Thymus (tissue), 11 donors: ENCODE measurements around the gene FAM72C. TPM values are rescaled to one million over a fixed set of nuclear protein-coding genes. Genes with fewer than 3 reads are reported as not detected.
"Not testable (repeated sequence)": the region's sequence is repeated elsewhere in the genome, so short reads cannot be mapped to it uniquely, and the experiment has no call there.

Experiments used
- DNase-seq, 9 donors: peaks; one replicate each; pipeline ENCODE4 v3.0.0-alpha.2; 2013; ENCODE audit warnings: low spot score in 9 of 9, low read depth in 6 of 9, missing footprints in 1 of 9
- H3K27ac ChIP-seq, 2 donors: one replicate each; pipeline ENCODE4 v1.5.1; 2013; ENCODE audit warnings: control low read depth in 1 of 2, low read depth in 1 of 2, low read length in 1 of 2, mild to moderate bottlenecking in 1 of 2, moderate library complexity in 1 of 2
- H3K27me3 ChIP-seq, 2 donors: one replicate each; pipeline ENCODE4 v1.5.1; 2013; ENCODE audit warnings: low read length in 1 of 2; ENCODE audit not compliant: control insufficient read depth in 2 of 2, insufficient read depth in 1 of 2
- H3K36me3 ChIP-seq, 2 donors: one replicate each; pipeline ENCODE4 v1.5.1; 2013; ENCODE audit warnings: low read length in 1 of 2, mild to moderate bottlenecking in 1 of 2, moderate library complexity in 1 of 2; ENCODE audit not compliant: control insufficient read depth in 2 of 2, insufficient read depth in 2 of 2
- H3K4me1 ChIP-seq, 2 donors: one replicate each; pipeline ENCODE4 v1.5.1; 2013; ENCODE audit warnings: low read length in 2 of 2; ENCODE audit not compliant: control insufficient read depth in 2 of 2, insufficient read depth in 2 of 2
- H3K4me3 ChIP-seq, 2 donors: one replicate each; pipeline ENCODE4 v1.5.1; 2013; ENCODE audit warnings: low read length in 2 of 2, control low read depth in 1 of 2, mild to moderate bottlenecking in 1 of 2
- H3K9me3 ChIP-seq, 2 donors: one replicate each; pipeline ENCODE4 v1.5.1; 2013; ENCODE audit warnings: low read length in 1 of 2, mild to moderate bottlenecking in 1 of 2; ENCODE audit not compliant: control insufficient read depth in 2 of 2, insufficient read depth in 1 of 2
- WGBS: extraction: QIAGEN DNeasy Blood & Tissue Kit; methylation state at CpG from one replicate; pipeline ENCODE4 v1.1.7; 2013; 5-methylcytosine and 5-hydroxymethylcytosine counted together
- polyA plus RNA-seq: library from polyadenylated mRNA; stranded (reverse); fragments of 200-250 nt; gene quantifications from one replicate; pipeline ENCODE4 v1.2.3, GENCODE V29; 2013
- total RNA-seq: library from RNA; stranded (reverse); fragments of 120-200 nt; gene quantifications from one replicate; pipeline ENCODE4 v1.2.4, GENCODE V29; 2013
- donor health status: healthy.

Gene FAM72C
- total and polyA plus RNA-seq, 2 donors, result 1.9 to 3.8 TPM

DNA sequence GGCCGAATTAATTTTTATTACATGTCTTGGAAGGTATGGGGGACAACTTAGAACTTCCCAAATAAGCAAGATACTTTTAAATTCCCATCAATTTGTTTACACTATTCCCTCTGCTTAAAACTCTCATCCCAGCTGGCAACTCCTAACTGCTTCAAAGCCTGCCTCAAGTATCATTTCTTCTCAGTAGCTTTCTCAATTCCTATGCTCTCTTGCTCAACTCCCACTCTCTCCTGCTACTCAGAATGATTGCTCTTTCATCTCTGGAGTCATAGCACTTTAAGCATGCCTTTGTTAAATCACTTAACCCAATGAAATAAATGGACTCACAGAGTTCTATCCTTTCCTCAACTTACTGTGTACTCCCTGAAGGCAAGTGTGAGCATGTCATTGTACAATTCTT is 18.9 kb downstream of the FAM72C start:
- H3K27ac ChIP-seq, H3K36me3 ChIP-seq, H3K9me3 ChIP-seq, DNase-seq, H3K4me1 ChIP-seq, H3K4me3 ChIP-seq, H3K27me3 ChIP-seq: not testable (repeated sequence)
- WGBS, result no CpG with 5 or more reads among the region's 1 CpG

DNA sequence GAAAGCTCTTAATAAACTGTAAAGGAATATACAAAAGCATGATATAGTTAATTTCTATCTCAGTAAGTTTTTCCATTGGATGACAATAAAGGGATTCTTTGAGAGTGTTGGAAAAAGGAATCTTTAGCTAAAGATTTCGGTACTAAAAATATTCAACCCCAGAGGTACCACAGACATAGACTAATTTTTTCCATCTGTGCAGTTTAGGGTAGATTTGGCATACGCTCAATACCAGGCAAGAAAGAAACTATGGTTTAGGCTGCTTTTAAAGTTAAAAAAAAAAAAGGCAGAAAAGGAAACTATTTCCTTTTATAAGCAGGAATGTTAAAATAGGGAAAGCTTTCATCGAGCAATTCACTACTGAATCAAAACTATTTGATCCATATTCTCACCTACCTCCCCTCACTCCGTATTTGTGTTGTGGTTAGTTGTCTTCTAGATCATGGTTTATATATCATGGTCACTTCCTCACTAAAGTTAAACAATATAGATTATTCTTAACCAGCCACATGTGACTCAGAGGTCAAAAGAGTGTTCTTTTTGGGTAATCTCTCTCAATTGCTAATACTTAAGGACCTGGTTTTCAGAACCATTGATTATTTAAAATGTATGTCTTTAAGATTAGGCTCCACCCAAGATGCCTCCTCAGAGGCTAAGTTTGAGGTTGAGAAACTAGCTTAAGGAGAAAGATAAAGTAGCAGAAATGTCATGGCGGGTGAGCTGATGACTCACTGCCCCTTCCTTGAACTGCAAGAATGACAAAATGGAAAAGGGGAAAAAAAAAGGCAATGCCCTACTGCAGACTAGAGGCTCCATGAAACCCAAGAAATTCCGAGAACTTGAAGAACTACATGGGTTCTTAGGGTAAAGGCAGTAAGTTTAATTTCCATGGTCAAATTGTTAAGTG is 20.0 kb downstream of the FAM72C start:
- not testable (repeated sequence) for H3K4me3 ChIP-seq, H3K27ac ChIP-seq, H3K27me3 ChIP-seq, H3K9me3 ChIP-seq, H3K36me3 ChIP-seq, DNase-seq, H3K4me1 ChIP-seq
- no CpG with 5 or more reads among the region's 6 CpGs for WGBS

DNA sequence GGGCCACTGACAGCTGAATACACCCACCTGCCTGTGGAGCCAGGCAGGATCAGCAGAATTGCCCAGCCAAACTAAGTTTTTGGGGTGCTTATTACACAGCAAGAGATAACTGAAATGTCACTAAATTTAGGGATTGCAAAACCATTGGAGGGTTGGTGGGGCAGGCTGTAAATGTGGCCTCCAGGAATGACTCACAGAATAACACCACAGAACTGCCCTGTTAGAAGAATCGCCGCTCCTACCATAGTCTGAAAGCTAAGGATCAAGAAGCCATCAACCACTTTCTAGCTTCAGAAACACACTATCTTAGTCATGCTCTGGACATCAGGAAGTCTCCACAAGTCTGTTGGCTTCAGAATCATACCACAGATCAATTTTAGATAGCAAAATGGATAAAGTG is 24.0 kb downstream of the FAM72C start:
- not testable (repeated sequence) for H3K4me1 ChIP-seq, H3K27ac ChIP-seq, H3K4me3 ChIP-seq, H3K9me3 ChIP-seq, DNase-seq, H3K27me3 ChIP-seq, H3K36me3 ChIP-seq
- WGBS, result no CpG with 5 or more reads among the region's 2 CpGs

DNA sequence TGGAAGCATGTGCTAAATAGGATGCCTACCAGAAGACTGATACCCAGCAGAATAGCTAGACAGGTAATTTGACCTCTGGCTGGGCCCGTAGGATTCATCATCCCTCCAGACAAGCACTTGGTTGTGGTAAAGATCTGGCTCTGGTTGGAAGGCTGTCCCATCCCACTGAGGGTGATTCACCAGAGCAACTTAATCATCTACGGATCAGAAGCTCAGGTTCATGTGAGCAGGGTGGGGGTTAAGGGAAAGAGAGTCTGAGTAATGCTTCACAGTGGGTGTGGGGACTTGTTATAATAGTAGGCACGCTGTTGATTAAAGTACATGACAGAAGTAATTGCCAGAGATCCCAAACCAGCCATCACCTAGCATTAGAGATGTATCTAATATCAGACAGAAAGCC is 26.5 kb downstream of the FAM72C start:
- no CpG with 5 or more reads among the region's 3 CpGs for WGBS
- not testable (repeated sequence) for H3K27me3 ChIP-seq, DNase-seq, H3K4me3 ChIP-seq, H3K9me3 ChIP-seq, H3K27ac ChIP-seq, H3K36me3 ChIP-seq, H3K4me1 ChIP-seq

DNA sequence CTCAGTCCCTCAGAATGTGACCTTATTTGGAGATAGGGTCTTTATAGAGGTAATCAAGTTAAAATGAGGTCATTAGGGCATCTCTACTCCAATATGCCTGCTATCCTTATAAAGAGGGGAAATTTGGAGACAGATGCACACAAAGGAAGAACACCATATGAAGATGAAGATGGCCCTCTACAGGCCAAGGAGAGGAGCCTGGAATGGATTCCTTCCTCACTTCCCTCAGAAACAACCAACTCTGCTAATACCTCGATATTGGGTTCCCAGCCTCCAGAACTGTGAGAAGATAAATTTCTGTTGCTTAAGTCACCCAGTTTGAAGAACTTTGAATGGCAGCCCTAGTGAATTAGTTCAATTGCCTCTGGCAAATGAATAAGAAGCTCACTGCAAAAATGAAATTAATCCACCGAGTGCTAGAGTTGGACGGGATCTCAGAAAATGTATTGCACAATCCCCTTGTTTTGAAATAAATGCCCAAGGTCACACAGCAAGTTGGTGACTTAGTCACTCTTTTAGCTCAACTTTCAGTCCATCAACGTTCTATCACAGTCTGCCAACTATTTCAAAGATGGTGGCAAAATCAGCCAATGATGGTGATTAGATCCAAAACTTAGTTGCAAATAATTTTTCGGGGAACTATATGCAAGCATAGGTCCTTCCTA is 27.1 kb downstream of the FAM72C start:
- H3K27me3 ChIP-seq, H3K9me3 ChIP-seq: not testable (repeated sequence)
- no CpG with 5 or more reads among the region's 5 CpGs for WGBS

DNA sequence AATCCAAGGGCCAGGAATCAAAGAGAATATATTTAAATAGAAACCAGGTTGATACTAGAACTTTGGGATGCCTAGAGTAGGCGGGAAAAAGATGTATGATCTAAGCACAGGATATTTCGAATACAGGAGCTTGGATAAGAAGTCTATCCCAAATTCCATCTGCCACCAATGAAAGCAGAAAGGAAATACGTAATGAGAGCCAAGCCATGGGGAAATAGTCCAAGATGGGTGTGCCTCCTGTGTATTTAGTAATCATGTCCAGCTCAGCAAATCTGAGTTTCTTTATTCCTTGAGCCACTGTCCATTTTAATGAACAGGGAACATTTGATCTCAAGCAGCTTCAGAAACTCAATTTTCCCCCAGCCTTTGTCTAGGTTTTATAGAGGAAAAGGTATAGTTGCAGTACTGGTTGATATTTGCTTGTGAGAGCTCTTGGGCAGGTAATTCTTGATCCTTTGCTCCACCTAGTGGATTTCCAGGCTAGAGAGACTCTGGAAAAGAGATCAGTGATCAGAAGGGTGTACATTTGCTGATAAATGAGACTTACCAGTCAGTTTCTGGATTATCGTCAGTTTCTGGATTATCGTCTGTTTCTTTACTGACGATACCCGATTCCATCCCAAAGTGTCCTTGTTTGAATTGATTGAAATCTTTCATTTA is 28.3 kb downstream of the FAM72C start:
- not testable (repeated sequence) for H3K27me3 ChIP-seq, H3K9me3 ChIP-seq, H3K36me3 ChIP-seq, H3K4me1 ChIP-seq, H3K27ac ChIP-seq, H3K4me3 ChIP-seq, DNase-seq
- WGBS, result no CpG with 5 or more reads among the region's 7 CpGs

More for the DNA sequence above, 27.1 kb downstream of the FAM72C start:
- H3K4me1 ChIP-seq, DNase-seq, H3K27ac ChIP-seq, H3K4me3 ChIP-seq, H3K36me3 ChIP-seq: not testable (repeated sequence)

DNA sequence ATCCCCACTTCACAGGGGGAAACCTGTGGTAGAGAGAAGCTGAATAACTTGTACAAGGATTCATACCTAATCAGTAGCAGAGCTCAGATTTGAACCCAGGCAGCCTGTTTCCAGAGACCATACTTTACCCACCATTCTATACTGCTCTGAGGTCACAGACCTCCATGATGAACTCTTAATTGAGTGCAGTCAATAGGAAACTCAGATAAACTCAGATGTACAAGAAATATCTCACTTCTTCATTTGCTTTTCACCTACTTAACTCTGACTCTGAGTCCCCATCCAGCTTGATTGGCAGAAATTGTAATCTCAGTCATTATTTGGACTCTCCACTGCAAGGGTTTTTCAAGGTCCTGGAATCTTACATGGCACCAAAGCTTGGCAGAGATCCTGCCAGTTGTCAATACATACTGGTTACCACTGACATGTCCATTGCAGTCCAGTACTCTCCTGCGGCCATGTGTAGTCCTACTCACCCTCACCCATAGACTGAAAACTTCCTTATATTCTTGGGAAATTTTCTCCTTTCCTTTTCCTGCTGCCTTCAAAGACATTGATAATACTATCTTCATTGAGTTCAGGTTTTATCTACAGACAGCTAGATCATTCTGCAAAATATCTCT is 29.4 kb downstream of the FAM72C start:
- not testable (repeated sequence) for H3K36me3 ChIP-seq, H3K4me3 ChIP-seq, DNase-seq, H3K27ac ChIP-seq, H3K9me3 ChIP-seq, H3K27me3 ChIP-seq, H3K4me1 ChIP-seq
- WGBS, result no CpG with 5 or more reads among the region's 1 CpG

DNA sequence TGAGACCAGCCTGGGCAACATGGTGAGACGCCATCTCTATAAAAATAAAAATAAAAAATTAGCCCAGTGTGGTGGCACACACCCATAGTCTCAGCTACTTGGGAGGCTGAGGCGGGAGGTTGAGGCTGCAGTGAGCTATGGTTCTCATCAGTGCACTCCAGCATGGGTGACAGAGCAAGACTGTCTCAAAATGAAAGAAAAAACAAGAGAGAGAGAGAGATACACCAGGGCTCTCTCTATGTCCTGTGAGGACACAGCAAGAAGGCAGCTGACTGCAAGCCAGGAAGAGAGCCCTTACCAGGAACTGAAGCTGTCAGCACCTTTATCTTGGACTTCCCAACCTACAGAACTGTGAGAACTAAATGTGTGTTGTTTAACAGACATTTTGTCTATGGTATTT is 32.1 kb downstream of the FAM72C start:
- H3K27ac ChIP-seq, H3K4me1 ChIP-seq, H3K36me3 ChIP-seq, H3K9me3 ChIP-seq, H3K4me3 ChIP-seq, DNase-seq, H3K27me3 ChIP-seq: not testable (repeated sequence)
- no CpG with 5 or more reads among the region's 2 CpGs for WGBS

DNA sequence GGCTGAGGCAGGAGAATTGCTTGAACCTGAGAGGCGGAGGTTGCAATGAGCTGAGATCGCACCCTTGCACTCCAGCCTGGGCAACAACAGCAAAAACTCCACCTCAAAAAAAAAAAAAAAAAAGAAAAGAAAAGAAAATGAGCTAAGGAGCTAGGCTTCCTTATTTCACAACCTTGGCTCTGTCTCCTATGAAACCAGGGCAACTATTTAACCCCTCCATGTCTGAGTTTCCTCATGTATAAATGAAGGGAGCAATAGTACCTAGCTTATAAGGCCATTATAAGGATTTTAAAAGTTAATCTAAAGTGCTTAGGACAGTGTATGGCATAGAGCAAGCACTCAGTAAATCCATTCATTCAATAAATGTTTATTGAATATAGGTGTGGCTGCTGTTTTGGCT is 32.9 kb downstream of the FAM72C start:
- H3K36me3 ChIP-seq, result not testable (repeated sequence)
- WGBS, result no CpG with 5 or more reads among the region's 2 CpGs

More for the DNA sequence above, 32.9 kb downstream of the FAM72C start:
- DNase-seq, H3K27me3 ChIP-seq, H3K4me3 ChIP-seq, H3K9me3 ChIP-seq, H3K4me1 ChIP-seq, H3K27ac ChIP-seq: not testable (repeated sequence)
